Progenitor cell of endocrine pancreas (in vitro differentiated cells): ENCODE measurements around the gene NCAPD3. TPM values are rescaled to one million over a fixed set of nuclear protein-coding genes. Genes with fewer than 3 reads are reported as not detected.
"Not testable (repeated sequence)": the region's sequence is repeated elsewhere in the genome, so short reads cannot be mapped to it uniquely, and the experiment has no call there.

Experiments
- DNase-seq: peaks from one replicate; pipeline ENCODE4 v3.0.0; 2021; ENCODE audit warnings: low spot score; ENCODE audit not compliant: unreplicated experiment
- H3K27ac Mint-ChIP-seq: 2 replicates; pipeline ENCODE4 v1.8.0; 2021; ENCODE audit warnings: mild to moderate bottlenecking, moderate library complexity, mixed read lengths
- H3K27me3 Mint-ChIP-seq: 2 replicates; pipeline ENCODE4 v1.8.0; 2021; ENCODE audit warnings: mixed read lengths
- H3K36me3 Mint-ChIP-seq: 2 replicates; pipeline ENCODE4 v1.8.0; 2022; ENCODE audit warnings: mixed read lengths; ENCODE audit not compliant: insufficient read depth
- H3K4me1 Mint-ChIP-seq: 2 replicates; pipeline ENCODE4 v1.8.0; 2021; ENCODE audit warnings: low read depth, mixed read lengths
- H3K4me3 Mint-ChIP-seq: 2 replicates; pipeline ENCODE4 v1.8.0; 2021; ENCODE audit warnings: low read depth, mild to moderate bottlenecking, moderate library complexity, mixed read lengths
- H3K9me3 Mint-ChIP-seq: 2 replicates; pipeline ENCODE4 v1.8.0; 2021; ENCODE audit warnings: low read depth, mixed read lengths
- total RNA-seq: library from RNA; stranded (reverse); gene quantifications from 2 replicates; pipeline ENCODE4 v1.2.1, GENCODE V29; 2021
- TF ChIP-seq, protein P1 (sequence below): fragments of 200-600 bp; sonication (generic); IDR thresholded peaks from one replicate; pipeline ENCODE4 v1.5.0; 2021; ENCODE audit warnings: antibody characterized with exemption, mild to moderate bottlenecking; ENCODE audit not compliant: unreplicated experiment

NCAPD3 gene
- total RNA-seq, 1 donor from 2014 or later, result 30.0 TPM

DNA sequence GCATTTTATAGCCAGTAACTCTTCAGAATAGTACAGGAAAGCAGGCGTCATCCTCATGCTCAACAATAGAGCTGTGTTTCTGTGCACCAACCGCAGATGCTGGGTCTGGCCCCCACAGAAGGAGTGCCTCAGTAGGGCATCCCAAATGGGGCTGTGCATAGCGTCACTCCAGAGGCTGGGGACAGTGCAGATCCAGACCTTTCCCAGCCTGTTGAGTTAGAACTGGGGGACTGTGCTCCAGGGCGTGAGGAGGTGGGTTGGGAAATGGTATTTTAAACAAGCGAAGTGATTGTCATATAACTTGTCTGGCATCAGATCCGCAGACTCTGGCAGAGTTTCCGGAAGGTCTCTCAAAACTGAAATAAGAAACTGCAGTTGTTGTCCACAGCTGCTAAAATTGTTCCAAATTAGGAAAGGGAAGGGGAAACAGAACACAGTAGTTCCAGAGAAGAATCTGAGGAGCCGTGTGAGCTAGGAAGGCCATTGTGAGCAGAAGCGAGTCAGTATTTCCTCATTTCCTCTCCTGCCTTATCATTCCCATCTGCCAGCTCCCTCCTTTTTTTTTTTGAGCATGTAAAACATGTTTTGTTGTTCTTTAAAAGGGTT lies 102.7 kb downstream of the NCAPD3 start:
- Mint-ChIP-seq H3K4me3 (no peak overlapping the region), H3K36me3 (peaks cover 2% of the 10 kb centered on the region), H3K27ac (no peak overlapping the region), H3K4me1 (peaks cover 11% of the 10 kb centered on the region), H3K27me3 (peaks cover 32% of the 10 kb centered on the region), H3K9me3 (no peaks in the 10 kb centered on the region)
- no peak for DNase-seq
- TF ChIP-seq, protein P1, sequence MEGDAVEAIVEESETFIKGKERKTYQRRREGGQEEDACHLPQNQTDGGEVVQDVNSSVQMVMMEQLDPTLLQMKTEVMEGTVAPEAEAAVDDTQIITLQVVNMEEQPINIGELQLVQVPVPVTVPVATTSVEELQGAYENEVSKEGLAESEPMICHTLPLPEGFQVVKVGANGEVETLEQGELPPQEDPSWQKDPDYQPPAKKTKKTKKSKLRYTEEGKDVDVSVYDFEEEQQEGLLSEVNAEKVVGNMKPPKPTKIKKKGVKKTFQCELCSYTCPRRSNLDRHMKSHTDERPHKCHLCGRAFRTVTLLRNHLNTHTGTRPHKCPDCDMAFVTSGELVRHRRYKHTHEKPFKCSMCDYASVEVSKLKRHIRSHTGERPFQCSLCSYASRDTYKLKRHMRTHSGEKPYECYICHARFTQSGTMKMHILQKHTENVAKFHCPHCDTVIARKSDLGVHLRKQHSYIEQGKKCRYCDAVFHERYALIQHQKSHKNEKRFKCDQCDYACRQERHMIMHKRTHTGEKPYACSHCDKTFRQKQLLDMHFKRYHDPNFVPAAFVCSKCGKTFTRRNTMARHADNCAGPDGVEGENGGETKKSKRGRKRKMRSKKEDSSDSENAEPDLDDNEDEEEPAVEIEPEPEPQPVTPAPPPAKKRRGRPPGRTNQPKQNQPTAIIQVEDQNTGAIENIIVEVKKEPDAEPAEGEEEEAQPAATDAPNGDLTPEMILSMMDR, result no peak

DNA sequence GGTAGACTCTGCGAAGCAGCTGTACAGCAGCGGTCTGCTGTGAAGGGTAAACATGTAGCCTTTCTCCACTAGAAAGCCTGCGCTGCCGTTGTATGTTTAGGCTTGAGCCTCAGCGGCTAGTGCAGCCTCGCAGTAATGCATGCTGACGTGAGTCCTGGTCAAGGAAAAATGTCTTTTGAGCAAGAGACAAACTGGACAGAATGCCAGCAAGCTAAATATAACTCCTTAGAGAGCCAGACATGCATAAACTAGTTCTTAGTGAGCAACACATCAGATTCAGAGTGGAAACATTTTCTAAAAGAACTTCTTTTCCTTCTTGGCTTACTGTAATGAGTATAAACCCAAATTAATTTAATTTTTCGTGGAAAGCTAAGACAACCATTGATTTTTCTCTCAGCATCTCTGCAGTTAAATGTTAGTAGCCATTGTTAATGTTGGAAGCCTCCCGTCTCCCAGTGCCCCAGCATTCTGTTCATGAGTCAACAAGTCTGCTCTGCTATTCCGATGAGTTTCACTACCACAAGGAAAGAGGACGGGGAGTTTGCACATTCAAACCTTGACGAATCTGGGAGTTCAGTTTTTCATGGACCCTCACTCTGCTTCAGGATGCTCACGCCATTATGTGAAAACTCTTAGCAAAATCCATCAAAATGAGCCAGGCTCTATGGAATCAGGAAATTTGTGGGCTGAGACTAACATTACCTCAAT lies 103.5 kb downstream of the NCAPD3 start:
- Mint-ChIP-seq H3K27me3 (peaks cover 24% of the 10 kb centered on the region), H3K36me3 (peaks cover 2% of the 10 kb centered on the region), H3K4me1 (peaks cover 12% of the 10 kb centered on the region), H3K4me3 (no peak overlapping the region), H3K27ac (no peak overlapping the region), H3K9me3 (no peaks in the 10 kb centered on the region)
- no peak for DNase-seq
- TF ChIP-seq, protein P1, result no peak

DNA sequence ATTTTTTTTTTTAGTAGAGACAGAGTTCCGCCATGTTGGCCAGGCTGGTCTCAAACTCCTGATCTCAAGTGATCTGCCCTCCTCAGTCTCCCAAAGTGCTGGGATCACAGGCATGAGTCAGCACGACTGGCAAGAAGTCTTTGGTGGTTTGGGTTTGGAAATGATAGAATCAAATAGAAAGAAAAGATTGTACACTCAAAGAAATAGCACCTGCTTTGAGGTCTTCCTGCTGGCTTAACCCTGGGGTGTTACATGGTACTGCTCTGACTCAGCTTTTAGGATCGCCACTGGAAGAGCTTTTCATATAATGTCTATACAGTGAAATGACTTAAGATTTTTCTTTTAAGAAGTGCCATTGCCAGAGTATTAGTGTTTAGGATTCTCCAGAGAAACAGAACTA lies 104.7 kb downstream of the NCAPD3 start:
- no peak for DNase-seq
- H3K36me3 Mint-ChIP-seq, result peaks cover 2% of the 10 kb centered on the region
- TF ChIP-seq, protein P1, result no peak
- no peaks in the 10 kb centered on the region for H3K9me3 Mint-ChIP-seq
- H3K4me1 Mint-ChIP-seq, result peaks cover 11% of the 10 kb centered on the region
- H3K4me3 Mint-ChIP-seq, result no peak overlapping the region
- H3K27ac Mint-ChIP-seq, result no peak overlapping the region
- H3K27me3 Mint-ChIP-seq, result peaks cover 14% of the 10 kb centered on the region

DNA sequence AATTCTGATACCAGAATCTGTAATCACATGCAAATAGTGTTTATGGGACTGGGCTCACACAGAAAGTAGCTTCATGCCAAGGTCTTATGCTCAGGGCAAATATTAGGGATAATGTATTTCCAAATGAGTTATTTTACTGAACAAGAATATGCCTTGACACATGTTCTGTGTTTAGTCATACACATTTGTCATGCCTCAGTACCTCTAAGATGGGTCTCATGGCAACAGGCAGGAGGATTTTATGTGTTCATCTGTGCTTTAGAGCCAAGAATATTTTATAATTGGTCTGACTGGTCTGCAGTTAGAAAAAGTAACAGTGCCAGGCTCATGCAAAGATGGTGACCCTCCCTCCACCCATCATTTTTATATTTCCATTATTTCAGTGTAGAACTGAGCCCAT lies 105.8 kb downstream of the NCAPD3 start:
- H3K36me3 Mint-ChIP-seq, result no peaks in the 10 kb centered on the region
- TF ChIP-seq, protein P1, result no peak
- peaks cover 11% of the 10 kb centered on the region for H3K4me1 Mint-ChIP-seq
- peaks cover 3% of the 10 kb centered on the region for H3K27me3 Mint-ChIP-seq
- H3K4me3 Mint-ChIP-seq, result no peak overlapping the region
- no peak for DNase-seq
- H3K9me3 Mint-ChIP-seq, result no peaks in the 10 kb centered on the region
- H3K27ac Mint-ChIP-seq, result no peak overlapping the region

DNA sequence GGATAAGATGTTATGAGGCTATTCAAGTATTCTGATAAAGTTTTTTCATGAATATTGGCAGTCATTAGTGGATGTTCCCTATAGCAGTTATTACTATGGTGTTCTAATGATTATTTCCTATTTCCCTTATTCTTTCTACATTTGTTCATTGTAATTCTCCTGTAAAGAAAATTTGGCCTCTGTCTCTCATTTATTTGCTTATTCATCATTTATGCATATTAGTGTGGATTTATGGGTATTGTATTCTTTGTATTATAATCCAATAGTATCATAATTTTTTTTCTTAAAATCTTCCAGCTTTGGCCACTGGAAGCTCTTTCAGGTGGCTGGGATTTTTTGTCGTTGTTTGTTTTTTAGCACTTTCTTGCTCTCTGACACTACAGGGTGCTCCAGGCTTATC lies 107.6 kb downstream of the NCAPD3 start:
- DNase-seq, result no peak
- Mint-ChIP-seq H3K27me3 (no peaks in the 10 kb centered on the region), H3K36me3 (peaks cover 7% of the 10 kb centered on the region), H3K27ac (no peak overlapping the region), H3K4me3 (no peak overlapping the region), H3K4me1 (peaks cover 7% of the 10 kb centered on the region), H3K9me3 (no peaks in the 10 kb centered on the region)
- TF ChIP-seq, protein P1, result no peak

DNA sequence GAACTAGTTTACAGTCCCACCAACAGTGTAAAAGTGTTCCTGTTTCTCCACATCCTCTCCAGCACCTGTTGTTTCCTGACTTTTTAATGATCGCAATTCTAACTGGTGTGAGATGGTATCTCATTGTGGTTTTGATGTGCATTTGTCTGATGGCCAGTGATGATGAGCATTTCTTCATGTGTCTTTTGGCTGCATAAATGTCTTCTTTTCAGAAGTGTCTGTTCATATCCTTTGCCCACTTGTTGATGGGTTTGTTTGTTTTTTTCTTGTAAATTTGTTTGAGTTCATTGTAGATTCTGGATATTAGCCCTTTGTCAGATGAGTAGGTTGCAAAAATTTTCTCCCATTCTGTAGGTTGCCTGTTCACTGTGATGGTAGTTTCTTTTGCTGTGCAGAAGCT lies 110.0 kb downstream of the NCAPD3 start:
- not testable (repeated sequence) for H3K4me1 Mint-ChIP-seq, H3K27ac Mint-ChIP-seq, H3K9me3 Mint-ChIP-seq, H3K36me3 Mint-ChIP-seq, DNase-seq, H3K27me3 Mint-ChIP-seq, H3K4me3 Mint-ChIP-seq
